IPS-18c (cell line): ENCODE measurements around the gene SLC15A3.
"Not testable (repeated sequence)": the region's sequence is repeated elsewhere in the genome, so short reads cannot be mapped to it uniquely, and the experiment has no call there.

ENCODE experiments used
- H3K4me3 ChIP-seq: 2 replicates; pipeline ENCODE4 v1.7.0; 2013; ENCODE audit warnings: low read depth, mild to moderate bottlenecking, low read length, moderate library complexity; ENCODE audit not compliant: insufficient read depth
- H3K9me3 ChIP-seq: one replicate; pipeline ENCODE4 v1.6.1; 2013; ENCODE audit warnings: mild to moderate bottlenecking, low read length, moderate library complexity; ENCODE audit not compliant: control insufficient read depth, insufficient read depth

SLC15A3 gene

GRCh38 chr11:60913793-60914632 is 38.0 kb downstream of the SLC15A3 start, which contains the start of gene TMEM109:
TSS of gene TMEM109 (plus strand) at chr11:60914158. CDS start at chr11:60919694, 5,536 bp downstream.
- Histone ChIP-seq H3K4me3 (peak within 1 kb of the TSS; percentile 66), H3K9me3 (no peaks in the 10 kb centered on the region)

- no peaks in the 10 kb centered on the region for H3K9me3 ChIP-seq
- peak overlapping the region; percentile 66; the same call in 1 of the 2 replicates for H3K4me3 ChIP-seq
Measured at GRCh38 chr11:60912851-60913528, 39.0 kb downstream of the SLC15A3 start.

GRCh38 chr11:60912223-60912850 is 39.6 kb downstream of the SLC15A3 start:
- H3K9me3 ChIP-seq = no peaks in the 10 kb centered on the region
- no peak overlapping the region for H3K4me3 ChIP-seq

GRCh38 chr11:60910711-60911380 is 41.1 kb downstream of the SLC15A3 start:
- Histone ChIP-seq H3K9me3 (no peaks in the 10 kb centered on the region), H3K4me3 (no peak overlapping the region)

- Histone ChIP-seq H3K4me3 (no peak overlapping the region), H3K9me3 (no peaks in the 10 kb centered on the region)
Measured at GRCh38 chr11:60910281-60910687, 41.7 kb downstream of the SLC15A3 start.

- H3K4me3 ChIP-seq, H3K9me3 ChIP-seq: not testable (repeated sequence)
Measured at GRCh38 chr11:60909680-60910280, 42.2 kb downstream of the SLC15A3 start.

GRCh38 chr11:60908803-60909202 is 43.2 kb downstream of the SLC15A3 start:
- H3K4me3 ChIP-seq = no peak overlapping the region
- no peaks in the 10 kb centered on the region for H3K9me3 ChIP-seq

GRCh38 chr11:60906132-60906972 is 45.6 kb downstream of the SLC15A3 start, which contains the start of gene PRPF19:
TSS of gene PRPF19 (minus strand) at chr11:60906585. CDS start at chr11:60906382, 203 bp downstream.
- peak within 1 kb of the TSS; percentile 88 for H3K4me3 ChIP-seq
- no peaks in the 10 kb centered on the region for H3K9me3 ChIP-seq

GRCh38 chr11:60905551-60906113 is 46.3 kb downstream of the SLC15A3 start:
- Histone ChIP-seq H3K9me3 (no peaks in the 10 kb centered on the region), H3K4me3 (peak overlapping the region; percentile 88)

GRCh38 chr11:60905047-60905446 is 46.9 kb downstream of the SLC15A3 start:
- H3K9me3 ChIP-seq = no peaks in the 10 kb centered on the region
- H3K4me3 ChIP-seq = peak overlapping the region; percentile 88

GRCh38 chr11:60902625-60903024 is 49.4 kb downstream of the SLC15A3 start:
- no peak overlapping the region for H3K4me3 ChIP-seq
- H3K9me3 ChIP-seq = no peaks in the 10 kb centered on the region

GRCh38 chr11:60900673-60901404 is 51.1 kb downstream of the SLC15A3 start:
- Histone ChIP-seq H3K4me3 (no peak overlapping the region), H3K9me3 (no peaks in the 10 kb centered on the region)

GRCh38 chr11:60899977-60900376 is 52.0 kb downstream of the SLC15A3 start:
- no peak overlapping the region for H3K4me3 ChIP-seq
- no peaks in the 10 kb centered on the region for H3K9me3 ChIP-seq

- Histone ChIP-seq H3K9me3 (no peaks in the 10 kb centered on the region), H3K4me3 (no peak overlapping the region)
Measured at GRCh38 chr11:60899046-60899936, 52.7 kb downstream of the SLC15A3 start.
